NCI-H2171 (cell line): ENCODE measurements around the gene EBLN1.
"Not testable (repeated sequence)": the region's sequence is repeated elsewhere in the genome, so short reads cannot be mapped to it uniquely, and the experiment has no call there.

ENCODE experiments used
- DNase-seq: peaks from one replicate; lab custom pipeline; 2025; lab: John Stamatoyannopoulos, UW

The EBLN1 gene

GRCh38 chr10:22228167-22228938, 10.5 kb upstream of the EBLN1 start:
- DNase-seq: no peak

GRCh38 chr10:22226599-22226998, 8.8 kb upstream of the EBLN1 start:
- no peak for DNase-seq

GRCh38 chr10:22222236-22223190, 4.7 kb upstream of the EBLN1 start:
- DNase-seq: no peak

- no peak for DNase-seq
Observed at GRCh38 chr10:22219308-22219707, 1.5 kb upstream of the EBLN1 start.

GRCh38 chr10:22218448-22218847, 633 bp upstream of the EBLN1 start:
- DNase-seq: no peak

GRCh38 chr10:22217084-22217483, 731 bp downstream of the EBLN1 start:
- not testable (repeated sequence) for DNase-seq

- no peak for DNase-seq
Observed at GRCh38 chr10:22210267-22210666, 7.5 kb downstream of the EBLN1 start.

- no peak for DNase-seq
Observed at GRCh38 chr10:22193945-22194344, 23.9 kb downstream of the EBLN1 start.

- no peak for DNase-seq
Observed at GRCh38 chr10:22185586-22185985, 32.2 kb downstream of the EBLN1 start.

GRCh38 chr10:22183771-22184461, 33.9 kb downstream of the EBLN1 start:
- DNase-seq: no peak

- DNase-seq: no peak
Observed at GRCh38 chr10:22180724-22181123, 37.1 kb downstream of the EBLN1 start.

GRCh38 chr10:22174442-22174841, 43.4 kb downstream of the EBLN1 start:
- no peak for DNase-seq

- no peak for DNase-seq
Observed at GRCh38 chr10:22171131-22171530, 46.7 kb downstream of the EBLN1 start.

- DNase-seq: no peak
Observed at GRCh38 chr10:22170582-22170981, 47.2 kb downstream of the EBLN1 start.

GRCh38 chr10:22159979-22160378, 57.8 kb downstream of the EBLN1 start:
- DNase-seq: no peak

- no peak for DNase-seq
Observed at GRCh38 chr10:22159180-22159579, 58.6 kb downstream of the EBLN1 start.
